Hepatocyte (in vitro differentiated cells): ENCODE results near the gene TAF1. TPM values are rescaled to one million over a fixed set of nuclear protein-coding genes. Genes with fewer than 3 reads are reported as not detected.
"Not testable (repeated sequence)": the region's sequence is repeated elsewhere in the genome, so short reads cannot be mapped to it uniquely, and the experiment has no call there.

Experiments
- DNase-seq: peaks from one replicate; pipeline ENCODE4 v3.0.0-alpha.2; 2016; ENCODE audit warnings: low spot score
- H2AFZ ChIP-seq: fragments of 200-600 bp; sonication (generic); 2 replicates; pipeline ENCODE4 v1.6.0; 2016; ENCODE audit warnings: antibody characterized with exemption, mild to moderate bottlenecking
- H3K27ac ChIP-seq: fragments of 200-600 bp; sonication (generic); 2 replicates; pipeline ENCODE4 v1.5.1; 2016; ENCODE audit warnings: mild to moderate bottlenecking
- H3K27me3 ChIP-seq: fragments of 200-600 bp; sonication (generic); 2 replicates; pipeline ENCODE4 v1.6.1; 2016
- H3K36me3 ChIP-seq: fragments of 200-600 bp; sonication (generic); replicated peaks from 2 replicates; pipeline ENCODE4 v1.5.1; 2016; ENCODE audit warnings: low read depth; ENCODE audit not compliant: insufficient read depth
- H3K4me1 ChIP-seq: fragments of 200-600 bp; sonication (generic); 2 replicates; pipeline ENCODE4 v1.5.1; 2016; ENCODE audit warnings: mild to moderate bottlenecking, moderate library complexity; ENCODE audit not compliant: insufficient read depth
- H3K4me2 ChIP-seq: fragments of 200-600 bp; sonication (generic); 2 replicates; pipeline ENCODE4 v1.6.0; 2016
- H3K4me3 ChIP-seq: fragments of 200-600 bp; sonication (generic); 2 replicates; pipeline ENCODE4 v1.5.1; 2016; ENCODE audit warnings: mild to moderate bottlenecking
- H3K79me2 ChIP-seq: fragments of 200-600 bp; sonication (generic); 2 replicates; pipeline ENCODE4 v1.6.0; 2017; ENCODE audit warnings: mild to moderate bottlenecking
- H3K9me2 ChIP-seq: fragments of 200-600 bp; sonication (generic); replicated peaks from 2 replicates; pipeline ENCODE4 v1.6.0; 2017; ENCODE audit warnings: mild to moderate bottlenecking; ENCODE audit not compliant: insufficient read depth
- H3K9me3 ChIP-seq: fragments of 200-600 bp; sonication (generic); 2 replicates; pipeline ENCODE4 v1.5.1; 2016; ENCODE audit warnings: low read depth, mild to moderate bottlenecking
- H4K20me1 ChIP-seq: fragments of 200-600 bp; sonication (generic); 2 replicates; pipeline ENCODE4 v1.6.0; 2016; ENCODE audit warnings: mild to moderate bottlenecking; ENCODE audit not compliant: insufficient read depth, poor library complexity, severe bottlenecking
- CTCF ChIP-seq: fragments of 200-600 bp; sonication (generic); IDR thresholded peaks from 2 replicates; pipeline ENCODE4 v1.5.1; 2016; ENCODE audit warnings: antibody characterized with exemption, mild to moderate bottlenecking; ENCODE audit not compliant: poor library complexity
- EZH2 ChIP-seq: fragments of 200-600 bp; sonication (generic); IDR thresholded peaks from 2 replicates; pipeline ENCODE4 v1.6.1; 2016; ENCODE audit warnings: antibody characterized with exemption, mild to moderate bottlenecking, borderline replicate concordance
- EZH2phosphoT487 ChIP-seq: fragments of 200-600 bp; sonication (generic); IDR thresholded peaks from one replicate; pipeline ENCODE4 v1.6.1; 2018; ENCODE audit warnings: antibody characterized with exemption, mild to moderate bottlenecking, low read depth, moderate library complexity; ENCODE audit not compliant: unreplicated experiment, severe bottlenecking
- WGBS: methylation state at CpG from one replicate; pipeline ENCODE4 v1.1.6; 2016; ENCODE audit warnings: low lambda C conversion rate; ENCODE audit errors: missing lambda C conversion rate; 5-methylcytosine and 5-hydroxymethylcytosine counted together
- polyA plus RNA-seq: library from polyadenylated mRNA; unstranded; fragments of >200 nt; fragmentation: Nextera tagmentation; extraction: Ambion mirVana; gene quantifications from 2 replicates; pipeline ENCODE4 v1.2.1, GENCODE V29; 2016
- total RNA-seq: library from RNA; depleted of rRNA; stranded (reverse); fragments of >200 nt; gene quantifications from 2 replicates; pipeline ENCODE4 v1.2.3, GENCODE V29; 2014

TAF1 gene
- 15.8 and 19.2 TPM in 2 replicates for total RNA-seq
- polyA plus RNA-seq: 1.9 and 2.7 TPM in 2 replicates

- Histone ChIP-seq H3K4me2 (peak within 1 kb of the TSS; percentile 86), H3K36me3 (no peaks in the 10 kb centered on the region), H3K79me2 (peaks cover 34% of the 10 kb centered on the region), H3K27me3 (no peaks in the 10 kb centered on the region), H3K9me2 (no peaks in the 10 kb centered on the region), H2AFZ (peak within 1 kb of the TSS; percentile 28), H4K20me1 (no peaks in the 10 kb centered on the region), H3K9me3 (no peaks in the 10 kb centered on the region), H3K27ac (peak within 1 kb of the TSS; percentile 91), H3K4me1 (no peaks in the 10 kb centered on the region), H3K4me3 (peak within 1 kb of the TSS; percentile 33)
- TF ChIP-seq EZH2: no peak
- TF ChIP-seq EZH2phosphoT487: no peak
- no peak for TF ChIP-seq CTCF
- 47% methylated on average over 37 of the region's 51 CpGs for WGBS
- DNase-seq: peak; percentile 94
Measured at GRCh38 chrX:71365875-71366673, at the start of gene TAF1. Gene TAF1 (plus strand): TSS chrX:71366357. CDS start chrX:71366375, 18 bp downstream.

- H3K27ac ChIP-seq, H3K27me3 ChIP-seq, H4K20me1 ChIP-seq, H3K36me3 ChIP-seq, H2AFZ ChIP-seq, H3K79me2 ChIP-seq, H3K4me1 ChIP-seq, H3K4me3 ChIP-seq, H3K9me3 ChIP-seq, DNase-seq, H3K4me2 ChIP-seq, H3K9me2 ChIP-seq: not testable (repeated sequence)
- 86% methylated on average over 1 of the region's 1 CpG for WGBS
Measured at GRCh38 chrX:71316959-71317358, 49.2 kb upstream of the TAF1 start.

- TF ChIP-seq EZH2phosphoT487 (no peak), EZH2 (no peak), CTCF (no peak)
- no peak for DNase-seq
- no peak overlapping the region for H2AFZ ChIP-seq
- no peaks in the 10 kb centered on the region for H3K4me1 ChIP-seq
- no peak overlapping the region for H3K4me3 ChIP-seq
- no peak overlapping the region for H3K4me2 ChIP-seq
- H3K36me3 ChIP-seq: no peaks in the 10 kb centered on the region
- no peak overlapping the region for H3K27ac ChIP-seq
- no peaks in the 10 kb centered on the region for H4K20me1 ChIP-seq
- 87% methylated on average over 1 of the region's 1 CpG for WGBS
- no peaks in the 10 kb centered on the region for H3K9me3 ChIP-seq
- H3K9me2 ChIP-seq: no peaks in the 10 kb centered on the region
- no peaks in the 10 kb centered on the region for H3K79me2 ChIP-seq
- H3K27me3 ChIP-seq: no peaks in the 10 kb centered on the region
Measured at GRCh38 chrX:71320126-71320525, 46.0 kb upstream of the TAF1 start.

- no peak overlapping the region for H2AFZ ChIP-seq
- no peaks in the 10 kb centered on the region for H3K9me2 ChIP-seq
- H3K4me2 ChIP-seq: no peak overlapping the region
- no peaks in the 10 kb centered on the region for H3K36me3 ChIP-seq
- no peaks in the 10 kb centered on the region for H3K9me3 ChIP-seq
- no peak for DNase-seq
- TF ChIP-seq CTCF (no peak), EZH2phosphoT487 (no peak), EZH2 (no peak)
- no peaks in the 10 kb centered on the region for H3K79me2 ChIP-seq
- 65% methylated on average over 1 of the region's 1 CpG for WGBS
- H3K27ac ChIP-seq: no peak overlapping the region
- H3K27me3 ChIP-seq: no peaks in the 10 kb centered on the region
- no peaks in the 10 kb centered on the region for H4K20me1 ChIP-seq
- H3K4me1 ChIP-seq: no peaks in the 10 kb centered on the region
- no peak overlapping the region for H3K4me3 ChIP-seq
Measured at GRCh38 chrX:71321731-71322130, 44.4 kb upstream of the TAF1 start.

- H3K9me2 ChIP-seq, H3K9me3 ChIP-seq, DNase-seq, H3K4me1 ChIP-seq, H3K4me3 ChIP-seq, H3K36me3 ChIP-seq, H3K4me2 ChIP-seq, H3K27ac ChIP-seq, H3K27me3 ChIP-seq, H2AFZ ChIP-seq, H3K79me2 ChIP-seq, H4K20me1 ChIP-seq: not testable (repeated sequence)
- 81% methylated on average over 11 of the region's 11 CpGs for WGBS
Measured at GRCh38 chrX:71324452-71324851, 41.7 kb upstream of the TAF1 start.
